NCI-H2196 (cell line): ENCODE measurements around the gene ZNFX1.
"Not testable (repeated sequence)": the region's sequence is repeated elsewhere in the genome, so short reads cannot be mapped to it uniquely, and the experiment has no call there.

Experiments
- DNase-seq: peaks from one replicate; lab custom pipeline; 2025; ENCODE audit not compliant: unreplicated experiment; lab: John Stamatoyannopoulos, UW

ZNFX1 gene

DNA sequence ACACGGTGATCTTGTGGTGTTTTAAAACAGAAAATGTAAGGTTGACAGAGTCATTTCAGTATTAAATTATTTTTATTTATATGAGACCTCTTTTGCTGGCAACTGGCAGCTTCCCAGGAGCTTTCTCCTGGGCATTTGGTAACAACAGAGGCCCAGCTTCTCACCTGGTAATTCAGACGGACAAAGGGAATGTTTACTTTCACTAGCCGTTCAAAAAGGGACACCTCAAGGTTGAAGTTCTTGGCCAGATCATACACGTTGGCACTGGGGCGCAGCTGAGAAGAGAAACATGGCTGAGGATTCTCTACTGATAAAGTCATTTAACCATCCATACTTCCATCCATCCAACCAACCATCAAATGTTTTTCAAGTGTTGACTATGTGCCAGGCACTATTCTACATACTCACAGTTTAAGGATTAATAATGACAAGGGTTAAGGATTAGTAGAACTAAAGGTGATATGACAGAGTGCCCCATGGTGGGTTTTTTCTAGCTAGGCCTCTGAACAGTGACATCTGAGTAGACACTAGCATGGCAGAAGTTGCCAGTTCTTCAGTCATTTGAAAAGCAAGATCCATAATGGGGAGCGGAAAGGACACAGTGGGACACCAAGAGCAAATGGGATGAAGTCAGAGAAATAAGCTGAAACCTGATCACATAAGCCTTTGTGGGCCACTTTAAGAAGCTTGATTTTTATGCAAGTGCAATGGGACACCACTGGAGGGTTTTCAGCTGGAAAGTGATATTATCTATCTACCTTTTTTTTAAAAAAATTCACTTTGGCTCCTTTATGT lies 25.1 kb downstream of the ZNFX1 start:
- peak; percentile 53 for DNase-seq

DNA sequence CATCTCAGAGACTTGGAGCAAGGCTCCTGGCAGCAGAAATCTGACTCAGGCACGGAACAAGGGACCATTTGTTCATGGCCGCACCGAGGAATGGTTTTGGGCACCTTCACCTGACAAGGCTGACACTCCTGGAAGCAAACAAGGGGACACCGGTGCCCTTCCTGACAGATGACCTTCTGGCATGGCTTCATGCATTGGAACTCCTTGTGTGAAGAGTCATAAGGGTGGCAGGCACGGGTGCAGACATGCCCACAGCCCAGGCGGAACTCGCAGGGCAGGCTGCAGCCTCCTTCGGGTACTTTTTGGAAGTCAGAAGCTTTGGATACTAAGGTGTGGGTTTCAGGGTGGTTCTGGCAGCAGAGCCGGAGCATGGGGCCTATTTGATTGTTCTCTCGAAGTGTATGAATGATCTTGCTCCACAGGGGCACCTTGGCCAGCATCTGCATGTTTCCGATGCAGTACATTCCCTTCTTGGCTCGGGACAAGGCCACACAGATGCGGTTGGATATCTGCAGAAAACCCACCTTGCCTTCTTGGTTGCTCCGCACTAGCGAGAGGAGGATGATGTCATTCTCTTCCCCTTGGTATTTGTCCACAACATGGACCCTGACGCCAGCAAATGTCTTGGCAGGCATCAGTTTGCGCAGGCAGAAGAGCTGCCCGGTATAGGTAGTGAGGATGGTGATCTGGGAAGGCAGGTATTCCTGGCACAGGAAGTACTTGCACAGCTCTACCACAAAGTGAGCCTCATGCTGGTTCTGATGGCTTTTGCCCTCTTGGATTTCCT lies 28.8 kb downstream of the ZNFX1 start:
- no peak for DNase-seq

DNA sequence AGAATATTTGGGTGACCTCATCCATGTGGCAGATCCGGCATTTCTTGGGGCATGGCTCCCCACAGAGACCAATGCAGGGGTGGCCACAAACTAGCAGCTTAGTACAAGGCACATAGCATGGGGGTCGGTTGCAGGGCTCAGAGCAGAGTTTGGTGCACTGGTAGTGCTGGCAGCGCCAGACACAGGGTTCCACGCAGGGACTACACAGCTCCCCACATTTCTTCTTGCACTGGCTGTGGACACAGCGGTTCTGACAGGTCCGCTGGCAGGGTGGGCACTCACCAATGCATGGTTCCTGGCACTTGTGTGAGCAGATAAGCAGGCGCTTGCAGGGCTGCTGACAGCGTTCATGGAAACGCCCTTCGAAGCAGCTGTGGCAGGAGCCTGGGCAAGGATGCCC lies 29.6 kb downstream of the ZNFX1 start:
- no peak for DNase-seq

DNA sequence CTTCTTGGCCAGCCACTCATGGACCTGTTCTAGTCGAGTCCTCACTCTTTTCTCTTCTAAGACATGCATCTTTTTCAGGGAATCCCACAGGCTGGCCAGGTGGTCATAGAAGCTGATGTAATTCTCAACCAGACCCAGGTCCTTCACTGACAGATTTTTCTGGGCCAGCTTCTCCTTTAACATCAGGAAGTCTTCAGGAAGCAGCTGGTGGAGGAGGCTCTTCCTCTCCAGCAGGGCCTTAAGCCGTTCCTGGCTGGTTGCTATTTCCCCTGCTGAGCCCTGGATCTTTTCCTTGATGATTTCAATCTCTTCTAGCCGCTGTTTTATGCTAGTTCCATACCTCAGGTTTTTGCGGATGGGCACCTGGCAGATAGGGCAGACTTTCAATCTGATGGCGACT lies 30.1 kb downstream of the ZNFX1 start:
- no peak for DNase-seq

DNA sequence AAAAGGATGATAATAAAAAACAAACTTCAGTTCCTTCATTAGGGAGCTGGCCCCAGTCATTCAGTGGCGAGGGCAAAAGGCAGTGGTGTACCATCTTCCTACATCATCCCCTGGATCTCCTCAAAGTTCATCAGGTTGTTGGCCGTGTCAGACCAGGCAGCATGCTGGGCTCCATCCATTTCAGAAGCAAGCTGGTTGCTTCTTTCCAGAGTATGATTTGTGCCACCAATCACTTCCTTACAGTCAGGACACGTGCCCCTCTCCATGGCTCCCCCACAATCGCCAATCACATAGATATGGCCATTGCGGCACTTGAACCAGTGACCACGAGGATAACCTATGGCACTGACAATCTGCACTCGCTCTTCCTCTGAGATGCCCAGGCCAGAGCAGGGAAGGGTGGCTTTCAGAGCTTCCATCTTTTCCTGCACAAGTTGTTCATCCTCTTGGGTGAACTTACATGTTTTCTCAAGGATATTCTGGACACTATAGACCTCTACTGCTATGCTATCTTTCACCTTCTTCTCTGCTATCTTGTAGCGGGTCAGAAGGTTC lies 30.6 kb downstream of the ZNFX1 start:
- no peak for DNase-seq

DNA sequence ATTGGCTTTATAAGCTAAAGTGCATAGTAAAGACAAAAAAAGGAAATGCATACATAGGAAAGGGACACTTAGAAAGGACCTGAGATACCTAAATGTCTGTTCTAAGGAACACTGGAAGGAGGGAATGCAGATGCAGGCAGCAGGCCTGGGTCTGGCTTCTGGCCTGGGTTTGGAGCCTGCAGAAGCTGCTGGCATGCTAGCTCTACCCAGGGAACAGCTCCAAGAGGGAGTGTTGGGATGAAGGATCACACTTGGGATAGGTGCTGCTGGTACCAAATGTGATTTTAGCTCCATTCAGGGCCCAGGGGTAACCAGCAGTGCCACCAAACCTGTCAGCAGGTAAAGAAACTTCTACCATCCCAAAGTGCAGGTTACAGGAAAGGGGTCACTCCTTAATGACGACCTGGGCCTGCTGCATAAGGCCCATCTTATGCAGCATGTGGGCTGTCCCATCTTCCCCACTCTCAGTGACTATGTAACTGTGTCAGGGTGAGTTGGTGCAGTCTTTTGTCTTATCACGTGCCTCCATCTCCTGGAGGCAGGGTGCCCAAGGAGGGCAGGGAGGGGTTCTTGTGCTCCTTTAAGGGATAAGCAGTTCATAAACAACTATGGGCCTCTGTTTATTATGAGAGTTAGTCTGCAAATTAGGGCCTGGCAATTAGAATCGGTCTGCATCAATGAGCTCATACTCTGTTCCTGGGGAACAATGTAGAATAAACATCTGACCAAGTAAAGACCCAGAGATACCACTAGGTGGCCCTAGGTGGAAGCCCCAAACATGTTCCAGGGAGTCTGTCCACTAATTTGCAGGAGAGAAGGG lies 31.7 kb downstream of the ZNFX1 start:
- peak; percentile 55 for DNase-seq

DNA sequence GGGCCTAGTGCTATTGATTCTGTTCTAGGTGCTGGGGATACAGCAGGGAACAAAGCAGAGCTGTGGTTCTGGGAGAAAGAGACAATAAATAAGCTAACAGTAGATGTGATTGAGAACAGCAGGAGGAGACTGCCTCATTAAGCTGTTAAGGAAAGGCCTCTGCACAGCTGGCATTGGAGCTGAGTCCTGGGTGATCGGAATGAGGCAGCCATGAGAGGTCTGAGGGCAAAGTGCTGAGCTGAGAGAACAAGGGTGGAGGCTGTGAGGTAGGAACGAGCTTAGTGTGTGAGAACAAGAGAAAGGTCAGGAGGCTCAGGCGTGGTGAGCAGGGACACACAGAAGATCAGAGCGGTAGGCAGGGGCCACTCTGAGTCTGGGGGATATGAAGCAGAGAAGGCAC lies 40.3 kb downstream of the ZNFX1 start:
- no peak for DNase-seq

DNA sequence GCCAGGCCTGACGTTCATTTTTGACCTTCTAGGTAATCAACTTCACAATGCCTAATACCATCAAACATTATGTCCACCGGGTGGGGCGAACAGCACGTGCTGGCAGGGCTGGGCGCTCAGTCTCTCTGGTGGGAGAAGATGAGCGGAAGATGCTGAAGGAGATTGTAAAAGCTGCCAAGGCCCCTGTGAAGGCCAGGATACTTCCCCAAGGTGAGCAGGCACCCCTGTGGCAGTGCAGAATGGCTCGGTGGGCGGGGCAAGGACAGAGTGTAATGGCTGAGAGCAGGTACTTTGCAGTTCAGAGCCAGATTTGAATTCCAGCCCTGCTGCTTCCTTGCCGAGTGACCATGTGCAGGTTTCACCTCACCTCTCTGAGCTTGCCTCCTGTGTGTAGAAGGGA lies 41.6 kb downstream of the ZNFX1 start:
- no peak for DNase-seq

DNA sequence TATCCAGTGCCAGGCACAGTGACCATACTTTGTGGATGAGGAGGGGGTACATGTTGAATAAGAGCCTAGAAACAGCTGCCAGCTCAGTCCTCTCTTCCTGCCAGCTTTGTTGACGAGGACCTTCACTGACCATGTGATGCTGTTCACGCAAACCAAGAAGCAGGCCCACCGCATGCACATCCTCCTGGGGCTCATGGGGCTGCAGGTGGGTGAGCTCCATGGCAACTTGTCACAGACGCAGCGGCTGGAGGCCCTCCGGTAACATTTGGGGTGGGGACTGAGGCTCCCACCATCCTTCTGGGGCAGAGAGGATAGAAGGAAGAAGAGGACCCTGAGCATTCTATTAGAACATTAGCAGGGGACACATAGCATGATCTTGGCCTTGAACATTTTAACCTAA lies 43.0 kb downstream of the ZNFX1 start:
- no peak for DNase-seq

DNA sequence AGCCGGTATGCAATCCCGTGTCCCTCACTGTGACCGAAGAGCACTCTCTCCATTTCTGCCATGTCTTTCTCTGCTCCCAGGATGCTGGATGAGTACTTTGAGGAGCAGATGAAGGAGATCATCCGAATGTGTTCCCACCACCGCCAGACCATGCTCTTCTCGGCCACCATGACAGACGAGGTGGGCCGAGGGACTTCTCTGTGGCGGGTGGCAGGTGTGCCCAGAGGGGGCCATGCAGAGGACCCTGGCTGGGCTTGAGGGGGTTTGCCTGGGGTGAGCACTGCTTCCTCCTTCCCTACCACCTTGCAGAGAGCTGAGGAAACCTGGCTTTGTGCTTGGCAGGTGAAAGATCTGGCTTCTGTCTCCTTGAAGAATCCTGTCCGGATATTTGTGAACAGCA lies 44.6 kb downstream of the ZNFX1 start:
- no peak for DNase-seq

DNA sequence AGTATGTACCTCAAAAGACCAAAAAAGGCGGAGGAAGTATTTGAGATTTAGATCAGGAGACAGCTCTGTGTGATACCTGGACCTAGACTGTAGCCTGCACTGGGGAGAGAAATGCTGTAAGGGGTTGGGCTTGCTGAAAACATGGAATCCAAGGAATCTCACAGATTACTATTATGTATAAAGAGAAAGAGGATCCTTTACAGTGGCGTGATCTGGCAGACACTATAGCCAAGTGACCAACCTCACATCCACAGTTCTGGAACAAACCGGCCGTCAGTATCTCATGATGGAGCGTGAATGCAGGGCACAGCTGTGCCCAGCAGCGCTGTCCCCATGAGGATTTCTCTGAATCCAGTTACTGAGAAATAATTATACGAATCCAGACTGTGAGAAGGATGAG lies 46.4 kb downstream of the ZNFX1 start:
- no peak for DNase-seq

DNA sequence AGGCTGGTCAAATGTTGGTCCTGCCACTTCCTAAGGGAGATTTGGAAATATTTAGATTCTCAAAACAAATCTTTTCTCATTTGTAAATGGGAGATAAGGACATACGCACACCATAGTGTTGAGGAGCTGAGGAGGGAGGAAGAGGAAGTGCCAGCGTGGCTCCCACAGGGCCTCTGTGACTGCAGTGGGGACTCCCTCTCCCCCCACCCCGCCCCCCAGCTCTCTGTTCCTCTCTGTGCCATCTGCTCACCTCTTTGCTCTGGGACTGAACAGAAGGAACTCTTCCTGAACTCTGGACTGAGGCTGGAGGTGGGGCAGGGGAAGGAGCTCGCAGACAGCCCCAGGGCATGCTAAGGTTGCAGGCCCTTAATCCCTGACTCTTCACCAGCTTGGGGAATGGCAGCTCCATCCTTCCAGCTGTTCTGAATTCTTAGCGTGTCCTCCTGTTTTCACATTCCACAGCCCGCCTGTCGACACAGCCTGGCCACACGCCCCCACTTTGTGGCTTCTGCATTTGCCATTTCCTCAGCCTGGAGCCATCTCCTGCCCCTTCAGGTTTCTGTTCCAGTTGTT lies 47.2 kb downstream of the ZNFX1 start:
- DNase-seq, result no peak

DNA sequence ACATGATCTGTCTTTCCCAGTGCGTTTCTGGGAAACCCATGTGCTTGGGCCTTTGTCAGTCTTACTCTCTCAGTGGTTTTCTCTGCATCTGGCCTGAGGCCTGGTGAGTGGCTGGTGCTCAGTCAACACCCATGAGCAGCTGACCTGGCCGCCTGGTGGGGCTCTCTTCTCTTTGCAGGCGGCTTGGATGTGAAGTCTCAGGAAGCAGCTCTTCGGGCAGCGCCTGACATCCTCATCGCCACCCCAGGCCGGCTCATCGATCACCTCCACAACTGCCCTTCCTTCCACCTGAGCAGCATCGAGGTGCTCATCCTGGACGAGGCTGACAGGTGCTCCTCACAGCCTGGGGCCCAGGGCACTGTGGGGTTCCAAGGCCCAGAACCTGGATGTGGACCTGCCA lies 47.8 kb downstream of the ZNFX1 start:
- DNase-seq, result peak; percentile 87

DNA sequence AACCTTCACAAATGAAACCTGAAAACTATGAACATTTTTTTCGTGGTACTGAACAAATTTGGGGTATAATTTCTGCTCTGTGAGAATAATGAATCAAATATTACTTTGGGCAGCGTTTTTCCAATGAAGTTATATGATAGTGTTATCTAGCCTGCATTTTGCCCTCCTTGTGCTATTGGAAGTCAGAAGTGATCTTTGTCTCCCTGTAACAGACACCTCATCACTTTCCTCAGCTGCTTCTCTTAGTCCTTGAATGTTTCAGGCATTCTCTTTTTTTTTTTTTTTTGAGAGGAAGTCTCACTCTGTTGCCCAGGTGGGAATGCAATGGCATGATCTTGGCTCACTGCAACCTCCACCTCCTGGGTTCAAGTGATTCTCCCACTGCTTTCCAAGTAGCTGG lies 48.5 kb downstream of the ZNFX1 start:
- DNase-seq, result no peak

DNA sequence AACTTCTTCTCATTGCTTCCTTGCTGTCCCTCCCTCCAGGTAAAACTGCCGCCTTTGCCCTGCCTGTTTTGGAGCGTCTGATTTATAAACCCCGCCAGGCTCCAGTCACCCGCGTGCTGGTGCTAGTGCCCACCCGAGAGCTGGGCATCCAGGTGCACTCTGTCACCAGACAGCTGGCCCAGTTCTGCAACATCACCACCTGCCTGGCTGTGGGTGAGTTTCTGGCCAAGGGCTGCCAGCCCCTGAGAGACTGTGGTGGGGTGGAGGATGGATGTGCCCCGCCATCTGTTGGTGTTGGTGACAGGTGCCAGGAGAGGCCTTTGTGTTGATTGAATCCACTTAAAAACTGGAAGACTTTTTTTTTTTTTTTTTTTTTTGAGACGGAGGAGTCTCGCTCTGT lies 49.2 kb downstream of the ZNFX1 start:
- DNase-seq, result peak; percentile 31

DNA sequence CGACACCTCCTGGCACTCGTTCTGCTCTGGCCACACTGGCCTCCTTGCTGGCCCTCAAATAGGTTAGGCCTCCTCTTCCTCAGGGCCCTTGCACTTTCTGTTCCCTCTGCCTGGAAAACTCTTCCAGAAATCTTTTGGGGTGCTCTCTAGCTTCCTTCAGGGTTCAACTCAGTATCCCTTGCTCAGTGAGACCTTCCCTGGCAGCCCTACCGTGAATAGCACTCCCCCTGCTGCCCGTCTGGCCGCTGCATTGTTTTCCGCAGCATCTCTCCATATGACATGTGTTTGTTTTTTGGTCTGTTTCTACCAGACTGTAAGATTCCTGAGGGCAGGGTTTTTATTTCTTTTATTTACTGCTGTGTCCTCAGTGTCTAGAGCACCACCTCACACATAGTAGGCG lies 52.0 kb downstream of the ZNFX1 start:
- no peak for DNase-seq

DNA sequence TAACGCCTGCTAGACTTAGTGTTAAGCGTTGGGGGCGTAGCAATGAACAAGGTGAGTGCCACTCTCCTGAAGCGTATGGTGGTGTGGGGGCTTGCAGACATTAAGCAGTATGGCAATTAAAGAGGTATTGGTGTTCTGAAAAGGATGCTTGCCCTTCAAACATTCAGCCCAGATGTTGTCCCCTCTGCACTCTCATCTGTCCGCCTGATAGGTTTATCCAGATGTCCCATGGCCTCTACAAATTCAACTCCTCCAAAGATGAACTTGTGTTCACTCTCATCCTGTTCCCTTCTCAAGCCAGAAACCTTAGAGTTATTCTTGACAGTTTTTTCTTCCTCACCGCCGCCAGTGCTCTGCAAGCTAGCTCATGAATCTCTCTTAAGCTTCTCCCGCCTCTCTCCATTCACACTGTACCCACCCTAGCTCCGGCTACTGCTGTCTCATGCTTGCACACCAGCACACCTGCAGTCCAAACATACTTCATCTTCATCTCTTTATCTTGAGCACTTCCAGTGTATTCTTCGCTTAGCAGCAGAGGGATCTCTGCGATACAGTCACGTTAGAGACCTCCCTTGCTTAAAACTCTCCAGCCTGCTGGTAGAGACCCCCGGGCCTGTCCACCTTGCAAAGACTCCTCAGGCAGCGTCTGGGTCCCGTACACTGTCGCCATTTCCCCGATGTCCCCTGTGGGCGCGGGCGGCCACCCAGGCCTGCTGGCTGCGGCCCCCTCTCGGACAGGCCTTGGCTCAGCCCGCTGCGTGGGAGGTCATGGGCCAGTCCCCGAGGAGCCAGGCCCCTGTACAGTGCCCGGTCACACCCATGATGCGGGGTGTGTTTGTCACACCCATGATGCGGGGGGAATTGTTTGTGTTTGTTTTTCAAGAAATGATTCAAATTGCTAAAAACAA lies 57.7 kb downstream of the ZNFX1 start:
- DNase-seq, result no peak

DNA sequence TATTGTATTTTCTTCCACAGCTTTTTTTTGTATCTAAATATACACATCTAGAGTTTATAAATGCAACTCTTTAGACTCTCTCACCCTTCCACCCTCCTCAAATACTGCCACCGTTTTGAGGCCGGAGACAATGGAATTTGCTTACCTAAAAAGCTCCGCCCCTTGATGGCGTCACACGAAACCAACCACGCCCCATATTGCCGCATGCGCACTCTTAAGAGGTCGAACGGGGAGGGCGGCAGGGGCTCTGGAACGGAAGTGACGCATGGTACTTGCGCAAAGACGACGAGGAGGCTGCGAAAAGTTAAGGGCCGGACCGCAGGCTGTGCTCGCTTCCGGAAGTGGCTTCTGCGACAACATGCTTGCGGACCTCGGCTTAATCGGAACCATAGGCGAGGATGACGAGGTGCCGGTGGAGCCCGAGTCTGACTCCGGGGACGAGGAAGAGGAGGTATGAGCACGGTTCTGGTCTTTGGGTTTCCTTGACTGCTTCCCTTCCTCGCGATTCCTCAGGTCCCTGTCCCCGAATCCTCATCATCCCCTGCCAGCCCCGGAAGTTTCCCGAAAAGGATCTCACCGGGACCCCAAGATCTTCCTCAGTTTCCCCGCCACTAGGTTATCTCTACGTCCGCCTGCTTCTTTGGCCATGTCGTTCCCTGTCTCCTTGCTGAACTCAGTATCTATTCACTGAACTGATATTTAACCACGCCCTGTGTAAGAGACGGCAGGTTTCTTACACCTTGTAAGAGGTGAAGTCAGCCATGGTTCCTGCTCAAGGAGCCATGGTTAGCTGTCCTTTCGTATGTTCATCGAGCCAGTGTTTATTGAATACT lies 58.5 kb downstream of the ZNFX1 start, which contains the start of gene DDX27:
DDX27 (plus strand) TSS at position 326 of the 833 bp plus-strand sequence; CDS start at position 359, 33 bp downstream.
- DNase-seq, result peak; percentile 99

DNA sequence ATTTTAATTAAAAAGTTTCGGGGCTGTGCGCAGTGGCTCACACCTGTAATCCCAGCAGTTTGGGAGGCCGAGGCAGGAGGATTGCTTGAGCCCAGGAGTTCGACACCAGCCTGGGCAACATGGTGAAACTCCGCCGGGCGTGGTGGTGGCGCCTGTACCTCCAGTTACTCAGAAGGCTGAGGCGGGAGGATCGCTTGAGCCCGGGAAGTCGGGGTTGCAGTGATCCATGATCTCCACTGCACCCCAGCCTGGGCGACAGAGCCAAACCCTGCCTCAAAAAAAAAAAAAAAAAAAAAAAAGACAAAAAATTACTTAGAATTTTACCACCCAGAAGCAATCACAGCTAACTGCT lies 59.1 kb downstream of the ZNFX1 start:
- not testable (repeated sequence) for DNase-seq
